Muscle of arm (tissue), 14 donors: Measurements from ENCODE around the gene FBXL14. TPM values are rescaled to one million over a fixed set of nuclear protein-coding genes. Genes with fewer than 3 reads are reported as not detected.

Source experiments
- DNase-seq: peaks from one replicate; pipeline ENCODE4 v3.0.0-alpha.2; 2013
- long read RNA-seq, 11 donors: transcript quantifications; one replicate each; lab custom pipeline, GENCODE V29; 2026
- polyA plus RNA-seq, 12 donors: library from polyadenylated mRNA; unstranded; fragments of 120-200 nt; gene quantifications; one replicate each; pipeline ENCODE4 v1.2.1, GENCODE V29; 2013; ENCODE audit not compliant: insufficient read length in 12 of 12

The FBXL14 gene, protein sequence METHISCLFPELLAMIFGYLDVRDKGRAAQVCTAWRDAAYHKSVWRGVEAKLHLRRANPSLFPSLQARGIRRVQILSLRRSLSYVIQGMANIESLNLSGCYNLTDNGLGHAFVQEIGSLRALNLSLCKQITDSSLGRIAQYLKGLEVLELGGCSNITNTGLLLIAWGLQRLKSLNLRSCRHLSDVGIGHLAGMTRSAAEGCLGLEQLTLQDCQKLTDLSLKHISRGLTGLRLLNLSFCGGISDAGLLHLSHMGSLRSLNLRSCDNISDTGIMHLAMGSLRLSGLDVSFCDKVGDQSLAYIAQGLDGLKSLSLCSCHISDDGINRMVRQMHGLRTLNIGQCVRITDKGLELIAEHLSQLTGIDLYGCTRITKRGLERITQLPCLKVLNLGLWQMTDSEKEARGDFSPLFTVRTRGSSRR
- 10 to 100 TPM in 1 of 12 donors, 1 to 10 TPM in 10, not detected in 1; 2.9 to 10.1 (median 3.8) TPM for polyA plus RNA-seq
- long read RNA-seq, donor 1: 0 reads
- long read RNA-seq, donor 2: 0 reads
- long read RNA-seq, donor 3: 0 reads
- long read RNA-seq, donor 4: 0 reads
- long read RNA-seq, donor 5: 0 reads
- long read RNA-seq, donor 6: 0 reads
- long read RNA-seq, donor 7: 0 reads
- long read RNA-seq, donor 8: 0 reads
- long read RNA-seq, donor 9: 0 reads
- long read RNA-seq, donor 10: 0 reads
- long read RNA-seq, donor 11: 0 reads

DNA sequence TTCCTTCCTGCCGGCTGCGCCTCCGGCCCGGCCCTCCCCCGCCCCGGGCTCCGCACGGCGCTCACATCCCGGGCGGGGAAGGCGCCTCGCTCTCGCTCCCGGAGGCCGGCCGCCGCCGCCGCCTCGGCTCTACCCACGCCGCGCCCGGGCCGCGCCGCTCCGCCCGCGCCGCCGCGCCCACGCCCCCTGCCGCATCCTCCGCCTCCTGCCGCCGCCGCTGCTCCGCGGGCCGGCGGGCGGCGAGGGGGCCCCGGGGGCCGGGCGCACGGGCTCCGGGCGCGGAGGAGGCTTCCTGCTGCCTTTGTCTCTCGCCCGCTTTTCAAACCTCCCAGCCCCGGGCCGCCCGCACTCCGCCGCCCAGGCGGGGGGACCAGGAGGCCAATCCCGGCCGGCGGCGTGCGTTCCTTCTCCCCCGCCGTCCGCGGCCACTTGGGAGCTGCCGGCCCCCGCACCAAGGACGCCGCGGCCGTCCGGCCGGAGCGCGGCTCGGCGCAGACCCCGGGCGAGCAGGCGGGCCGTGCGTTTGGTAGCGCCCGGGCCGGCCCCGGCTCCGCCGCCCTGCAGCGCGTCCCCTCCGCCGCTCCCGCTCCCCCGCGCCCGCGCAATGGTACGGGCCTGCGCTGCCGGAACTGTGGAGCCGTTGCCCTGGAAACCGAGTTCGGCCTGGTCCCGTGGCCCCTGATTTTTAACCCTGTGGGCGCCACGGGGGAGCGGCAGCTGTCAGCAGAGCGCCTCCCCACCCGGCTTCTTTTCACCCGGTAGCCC, at the start of gene FBXL14:
FBXL14 (minus strand) TSS at position 321 of the 765 bp plus-strand sequence. CDS start 515 bp downstream, outside the sequence.
- DNase-seq: peak; percentile 92

DNA sequence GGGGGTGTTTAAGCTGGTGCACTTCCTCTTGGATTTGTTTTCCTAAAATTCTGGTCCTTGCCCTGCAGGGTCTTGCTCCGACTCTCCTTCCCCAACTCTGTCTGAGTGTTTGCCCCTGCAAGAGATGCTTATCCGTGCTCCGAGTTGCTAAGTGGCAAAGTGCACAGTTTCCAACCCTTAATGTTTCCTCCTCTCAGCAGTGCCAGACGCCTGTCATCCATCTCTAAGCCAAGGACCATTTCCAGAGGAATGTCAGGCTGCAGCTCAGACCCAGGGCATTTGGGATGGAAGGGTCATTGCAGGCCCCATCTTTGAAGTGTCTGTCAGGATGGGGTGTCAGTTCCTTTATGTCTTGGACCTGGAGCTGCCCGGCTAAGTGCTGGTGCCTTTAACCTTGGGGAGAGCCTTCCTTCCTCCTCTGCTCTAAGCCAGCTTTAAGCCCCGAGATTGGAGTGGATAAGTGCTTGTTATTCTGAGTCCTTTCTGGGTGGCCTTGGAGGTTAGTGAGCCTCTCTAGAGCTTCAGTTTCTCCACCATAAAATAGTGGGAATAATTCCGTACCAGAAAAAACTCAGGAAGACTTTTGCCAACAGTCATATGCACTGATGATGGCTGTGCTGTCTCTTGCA, 49.6 kb upstream of the FBXL14 start:
- DNase-seq: no peak

DNA sequence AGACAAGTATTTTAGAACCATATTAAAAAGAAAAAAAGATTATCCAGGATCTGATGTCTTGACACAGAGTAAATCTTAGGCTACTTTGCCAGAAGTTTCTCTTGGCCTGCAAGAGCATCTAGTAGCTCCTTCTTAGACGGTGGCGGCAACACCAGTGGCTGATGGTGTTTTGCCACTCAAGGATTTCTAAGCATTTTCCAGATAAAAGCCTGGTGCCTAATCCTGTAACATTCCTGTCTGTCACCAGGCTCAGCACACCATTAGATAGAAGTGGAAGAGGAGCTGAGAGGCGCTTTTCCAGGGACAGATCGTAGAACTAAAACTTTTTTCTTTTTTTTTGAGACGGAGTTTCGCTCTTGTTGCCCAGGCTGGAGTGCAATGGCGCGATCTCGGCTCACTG, 48.7 kb upstream of the FBXL14 start:
- DNase-seq: no peak

DNA sequence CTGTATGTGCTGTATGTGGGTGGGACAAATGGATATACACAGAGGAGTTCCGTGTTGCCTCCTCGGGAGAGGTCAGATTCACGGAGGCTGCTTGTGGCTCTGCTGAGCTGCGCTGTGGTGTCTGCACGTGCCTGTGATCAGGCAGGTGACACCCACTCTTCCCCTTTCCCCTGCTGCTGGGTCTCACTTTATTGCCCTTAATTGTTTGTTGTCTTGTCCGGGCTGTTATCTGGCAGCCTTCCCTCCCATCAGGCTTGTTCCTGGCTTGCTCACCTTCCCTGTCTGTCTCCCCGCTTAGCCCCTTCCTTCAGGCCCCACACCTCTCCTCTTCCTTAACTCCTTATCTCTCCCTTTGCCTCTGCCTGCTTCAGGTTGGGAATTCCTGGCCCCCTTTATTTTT, 48.1 kb upstream of the FBXL14 start:
- DNase-seq: no peak

DNA sequence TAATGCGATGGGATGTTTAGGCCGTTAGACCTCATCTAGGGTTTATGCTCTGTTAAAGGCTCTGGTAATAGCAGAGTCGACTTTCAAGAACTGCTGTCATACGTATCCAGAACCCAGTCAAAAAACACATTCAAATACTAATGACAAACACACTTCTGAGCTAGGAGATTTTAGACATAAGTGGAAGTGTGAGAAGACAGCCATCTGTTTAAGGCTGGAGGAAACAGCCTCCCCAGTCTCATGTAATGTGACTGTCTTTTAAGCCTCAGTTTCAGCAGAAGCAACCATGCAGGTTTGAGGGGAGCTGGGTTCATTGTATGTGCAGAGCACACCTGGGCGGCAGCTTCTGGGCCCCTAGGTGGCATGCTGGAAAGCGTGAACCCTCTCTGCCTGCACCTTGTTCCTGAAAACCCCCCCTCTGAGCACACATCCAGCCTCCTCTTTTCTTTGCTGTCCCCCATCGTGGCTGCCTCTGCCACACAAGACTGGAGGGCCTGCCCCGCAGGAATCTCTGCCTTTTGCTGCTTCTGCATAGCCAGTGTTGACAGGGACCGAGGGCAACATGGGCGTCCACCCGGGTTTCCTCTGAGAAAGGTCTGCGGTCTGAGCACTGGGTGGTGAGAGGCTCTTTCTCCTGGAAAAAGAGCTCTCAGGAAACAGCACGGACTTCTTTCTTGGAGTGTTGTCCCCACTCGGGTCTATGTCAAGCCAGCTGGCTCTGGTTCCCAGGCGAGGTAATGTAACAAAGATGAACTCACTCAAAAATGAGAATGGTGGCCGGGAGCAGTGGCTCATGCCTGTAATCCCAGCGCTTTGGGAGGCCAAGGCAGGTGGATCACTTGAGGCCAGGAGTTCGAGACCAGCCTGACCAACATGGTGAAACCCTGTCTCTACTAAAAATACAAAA, 46.2 kb upstream of the FBXL14 start:
- DNase-seq: no peak

DNA sequence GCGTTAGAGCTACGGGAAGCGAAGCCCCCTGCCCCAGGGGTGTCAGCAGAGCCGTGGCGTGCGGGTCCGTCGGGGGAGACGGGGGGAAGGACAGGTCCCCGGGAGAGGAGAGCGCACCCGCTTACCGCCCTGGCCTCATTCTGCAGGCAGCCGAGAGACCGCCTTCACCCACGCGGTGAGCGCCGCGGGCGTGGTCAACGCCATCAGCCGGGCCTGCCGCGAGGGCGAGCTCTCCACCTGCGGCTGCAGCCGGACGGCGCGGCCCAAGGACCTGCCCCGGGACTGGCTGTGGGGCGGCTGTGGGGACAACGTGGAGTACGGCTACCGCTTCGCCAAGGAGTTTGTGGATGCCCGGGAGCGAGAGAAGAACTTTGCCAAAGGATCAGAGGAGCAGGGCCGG, 45.2 kb upstream of the FBXL14 start:
- no peak for DNase-seq

DNA sequence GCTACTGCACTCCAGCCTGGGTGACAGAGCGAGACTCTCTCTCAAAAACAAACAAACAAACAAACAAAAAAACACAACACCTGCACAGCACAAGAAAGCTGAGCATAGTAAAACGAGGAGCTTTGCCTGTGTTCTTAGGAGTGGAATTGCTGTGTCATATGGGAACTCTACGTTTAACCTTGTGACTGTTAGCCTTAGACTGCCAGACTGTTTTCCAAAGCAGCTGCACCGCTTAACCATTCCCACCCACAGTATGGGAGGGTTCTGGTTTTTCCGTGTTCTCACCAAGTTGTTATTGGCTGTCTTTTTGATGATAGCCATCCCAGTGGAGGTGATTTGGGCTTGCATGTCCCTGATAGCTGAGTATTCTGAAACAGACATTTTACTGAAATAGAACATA, 43.8 kb upstream of the FBXL14 start:
- DNase-seq: no peak

DNA sequence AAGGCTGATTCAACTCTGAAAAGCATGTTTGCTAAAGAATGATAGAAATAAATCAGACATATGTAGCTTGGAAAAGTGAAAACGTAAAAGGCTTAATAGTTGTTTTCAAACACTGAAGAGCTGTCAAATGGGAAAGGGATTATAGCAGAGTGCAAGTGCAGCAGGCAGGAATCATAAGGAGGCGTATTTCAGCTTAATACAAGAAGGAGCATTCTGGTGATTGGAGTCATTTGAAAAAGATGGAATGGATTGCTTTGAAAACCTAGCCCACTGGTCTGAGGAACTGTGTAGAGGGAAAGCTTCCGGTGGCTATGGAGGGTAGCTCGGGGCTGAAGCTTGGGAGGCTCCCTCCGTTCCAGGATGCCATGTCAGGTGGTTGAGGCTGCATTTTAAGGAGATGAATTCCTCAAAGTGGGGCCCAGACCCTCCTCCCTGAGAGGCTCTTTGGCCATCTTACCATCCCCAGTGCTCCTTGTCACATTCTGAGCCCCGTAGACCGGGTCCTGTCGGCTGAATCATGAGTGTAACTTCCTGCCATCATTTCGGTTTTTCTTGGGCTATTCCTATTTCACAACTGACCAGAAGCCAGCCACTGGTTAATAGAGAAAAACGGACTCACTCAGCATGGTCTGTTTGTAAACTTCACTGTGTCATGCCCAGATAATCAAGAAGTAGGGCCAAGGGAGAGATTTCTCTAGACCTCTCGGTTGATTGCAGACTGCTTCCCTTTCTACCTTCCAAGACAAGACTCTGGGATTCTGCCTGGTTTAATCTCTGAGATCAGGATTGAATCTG, 41.1 kb upstream of the FBXL14 start:
- no peak for DNase-seq

DNA sequence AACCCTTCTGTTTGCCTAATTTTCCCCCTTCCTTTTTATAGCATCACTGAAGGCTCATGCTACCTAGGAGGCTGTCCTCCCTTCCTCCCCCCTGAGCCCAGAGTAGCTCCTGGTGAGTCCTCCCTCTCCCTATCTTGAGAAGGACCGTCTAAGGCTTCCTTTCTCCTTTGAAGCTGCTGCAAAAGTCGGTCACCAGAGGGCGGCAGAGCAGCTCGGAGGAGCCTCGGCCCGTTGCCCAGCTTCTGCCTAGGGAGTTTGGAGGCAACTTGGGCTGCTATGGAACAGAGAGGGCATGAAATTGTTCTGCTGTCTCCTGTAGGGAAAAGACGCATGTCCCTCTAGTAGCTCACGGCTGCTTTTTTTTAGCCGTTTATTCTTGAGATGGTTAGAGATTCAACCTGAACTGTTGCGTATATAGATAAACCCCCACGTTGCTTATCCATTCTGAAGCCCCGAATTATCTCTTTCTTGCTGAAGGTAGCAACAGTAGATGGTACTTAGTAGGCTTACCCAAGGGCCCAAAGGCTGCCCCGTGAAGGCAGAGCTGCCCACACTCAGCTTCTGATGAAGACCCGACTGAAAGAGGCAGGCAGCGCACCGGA, 40.3 kb upstream of the FBXL14 start:
- peak; percentile 78 for DNase-seq

DNA sequence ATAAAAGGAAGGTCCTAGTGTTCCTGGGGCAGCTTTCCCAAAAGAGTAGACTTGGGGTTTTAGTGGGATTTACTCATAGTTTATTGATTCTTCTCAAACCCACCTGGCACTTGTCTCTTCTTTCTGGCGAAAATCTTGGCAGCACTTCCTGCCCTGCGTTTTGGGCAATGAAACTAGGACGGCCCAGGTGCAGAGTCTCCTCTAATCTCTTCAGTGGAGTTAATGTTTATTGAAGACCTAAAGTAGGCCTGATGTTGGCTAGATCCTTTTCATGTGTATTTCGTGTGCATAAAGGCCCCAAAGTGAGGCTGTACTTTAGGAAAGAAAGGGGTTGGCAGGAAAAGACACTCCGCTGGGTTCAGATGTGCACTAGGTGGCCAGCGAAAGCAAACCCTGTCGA, 39.8 kb upstream of the FBXL14 start:
- DNase-seq: no peak

DNA sequence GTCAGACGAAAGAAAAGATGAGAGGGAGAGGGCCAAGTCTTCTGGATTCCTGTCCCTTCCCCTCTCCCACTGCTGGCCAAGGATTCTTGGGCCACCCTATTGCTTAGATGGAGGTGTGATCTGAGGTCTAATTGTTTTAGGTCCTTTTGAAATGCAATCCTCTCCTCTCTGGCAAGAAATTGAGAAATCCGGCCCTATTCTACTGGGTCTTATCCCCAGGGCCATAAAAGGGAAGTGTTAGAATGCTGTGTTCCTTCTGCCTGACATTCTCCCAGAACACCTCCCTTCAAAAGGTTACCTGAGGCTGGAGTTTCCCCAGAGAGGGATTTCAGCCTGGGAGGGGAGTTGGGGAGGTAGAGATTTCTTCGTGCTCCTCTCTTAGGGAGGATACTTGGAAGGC, 39.1 kb upstream of the FBXL14 start:
- no peak for DNase-seq

DNA sequence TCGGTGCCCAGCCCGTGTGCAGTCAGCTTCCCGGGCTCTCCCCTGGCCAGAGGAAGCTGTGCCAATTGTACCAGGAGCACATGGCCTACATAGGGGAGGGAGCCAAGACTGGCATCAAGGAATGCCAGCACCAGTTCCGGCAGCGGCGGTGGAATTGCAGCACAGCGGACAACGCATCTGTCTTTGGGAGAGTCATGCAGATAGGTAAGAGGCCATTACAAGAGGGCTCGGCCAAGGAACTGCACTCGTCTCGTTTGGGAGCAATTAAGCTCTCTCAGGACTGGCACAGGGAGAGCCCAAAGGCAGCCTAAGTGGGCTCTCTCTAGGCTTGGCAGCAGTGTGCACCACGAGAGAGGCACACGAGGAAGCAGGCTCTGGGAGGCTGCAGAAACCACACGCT, 38.3 kb upstream of the FBXL14 start:
- no peak for DNase-seq

DNA sequence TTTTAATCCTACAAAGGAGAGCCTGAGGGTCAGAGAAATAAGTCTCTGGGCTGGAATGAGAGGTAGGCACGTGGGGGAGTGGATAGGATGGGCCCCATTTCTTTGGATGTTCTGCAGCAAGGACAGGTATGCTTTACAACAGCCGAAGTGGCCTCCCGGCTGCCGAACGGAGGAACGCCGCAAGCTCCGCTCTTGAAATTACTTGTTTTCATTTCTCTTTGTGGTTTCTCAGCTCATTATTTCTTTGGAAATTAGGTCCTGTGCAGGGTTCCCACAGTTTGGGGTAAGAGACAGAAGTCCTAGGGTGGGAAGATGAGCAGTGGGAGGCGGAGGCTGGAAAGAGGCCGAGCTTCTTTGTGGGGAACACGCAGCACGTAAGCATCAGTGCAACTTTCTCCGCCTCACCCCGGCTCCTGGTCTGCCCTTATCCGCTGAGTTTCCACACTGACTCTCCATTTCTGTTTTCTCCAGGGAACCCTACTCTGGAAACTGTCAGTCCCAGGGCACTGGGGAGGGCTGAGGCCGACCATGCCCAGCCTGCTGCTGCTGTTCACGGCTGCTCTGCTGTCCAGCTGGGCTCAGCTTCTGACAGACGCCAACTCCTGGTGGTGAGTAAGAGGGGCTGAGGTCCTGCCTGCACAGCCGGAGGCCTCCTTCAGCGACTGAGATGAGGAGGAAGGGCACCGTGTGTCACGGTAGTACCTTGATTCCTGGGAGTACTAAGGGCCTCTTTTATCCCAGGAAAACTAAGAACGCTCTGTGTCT, 36.6 kb upstream of the FBXL14 start:
- no peak for DNase-seq

DNA sequence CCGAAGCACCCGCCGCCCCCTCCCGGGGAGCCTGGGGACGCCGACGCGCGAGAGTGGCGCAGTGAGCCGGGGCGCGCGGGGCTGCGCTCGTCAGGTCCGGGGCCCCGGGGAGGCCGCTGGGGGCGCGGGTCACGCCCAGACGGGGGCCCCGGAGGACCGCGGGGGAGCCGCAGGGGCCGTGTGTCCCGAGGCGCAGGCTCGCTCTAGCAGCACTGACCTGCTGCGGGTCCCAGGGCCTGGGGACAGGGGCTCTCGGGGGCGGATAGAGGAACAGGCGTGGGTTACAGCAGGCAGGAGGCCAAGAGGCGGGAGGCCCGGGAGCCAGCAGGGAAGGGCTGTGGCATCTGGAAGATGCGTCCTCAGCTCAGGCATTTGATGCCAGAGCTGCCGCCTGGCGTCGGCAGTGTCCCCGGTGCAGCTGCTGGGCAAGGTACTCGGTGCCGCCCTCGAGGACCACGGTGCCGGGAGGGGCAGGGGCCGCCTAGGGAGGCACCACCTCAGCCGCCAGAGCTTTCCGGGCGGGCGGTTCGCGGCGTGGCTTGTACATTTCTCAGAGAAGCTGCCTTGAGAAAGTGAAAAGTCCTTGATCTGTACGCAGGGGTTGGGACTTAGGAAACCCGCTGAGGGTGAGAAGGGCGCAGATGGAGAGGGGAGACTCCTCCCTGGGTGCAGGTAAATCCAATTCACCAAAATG, 35.9 kb upstream of the FBXL14 start:
- DNase-seq: no peak

DNA sequence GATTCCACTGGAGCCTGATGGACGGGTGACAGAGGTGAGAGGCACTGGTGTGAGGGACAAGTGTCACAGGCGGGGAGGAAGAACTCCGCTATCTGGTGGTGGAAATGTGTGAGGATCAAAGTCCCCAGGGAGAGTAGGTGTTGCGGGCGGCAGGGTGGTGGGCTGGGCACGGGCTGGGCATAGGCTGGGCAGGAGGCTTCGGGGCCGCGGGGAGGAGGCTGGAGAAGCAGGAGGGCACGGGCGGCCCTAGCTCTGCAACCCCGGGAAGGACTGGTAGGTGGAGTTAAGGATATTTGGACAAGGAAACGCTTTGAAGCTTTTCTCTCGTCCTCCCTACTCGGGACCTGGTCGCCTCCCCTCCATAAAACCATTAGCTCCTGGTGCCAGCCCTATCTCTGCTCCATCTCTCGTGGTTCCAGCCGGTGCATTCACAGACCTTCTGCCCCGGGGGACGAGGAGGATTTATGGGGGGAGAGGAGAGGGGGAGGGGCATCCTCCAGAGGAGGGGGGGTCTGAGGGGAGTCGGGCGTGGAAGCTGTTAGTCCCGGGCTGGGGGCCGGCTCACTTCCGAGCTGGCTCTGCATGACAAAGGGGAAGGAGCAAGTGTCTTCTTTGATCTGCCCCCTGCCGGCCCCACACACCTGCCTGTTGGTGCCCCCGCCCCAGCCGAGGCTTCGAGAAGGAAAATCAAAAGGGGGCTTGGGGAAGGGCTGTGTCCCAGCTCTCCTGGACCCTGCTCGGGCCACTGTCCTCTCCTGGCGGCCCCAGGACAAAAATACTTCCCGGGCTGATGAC, 35.2 kb upstream of the FBXL14 start:
- DNase-seq: no peak

DNA sequence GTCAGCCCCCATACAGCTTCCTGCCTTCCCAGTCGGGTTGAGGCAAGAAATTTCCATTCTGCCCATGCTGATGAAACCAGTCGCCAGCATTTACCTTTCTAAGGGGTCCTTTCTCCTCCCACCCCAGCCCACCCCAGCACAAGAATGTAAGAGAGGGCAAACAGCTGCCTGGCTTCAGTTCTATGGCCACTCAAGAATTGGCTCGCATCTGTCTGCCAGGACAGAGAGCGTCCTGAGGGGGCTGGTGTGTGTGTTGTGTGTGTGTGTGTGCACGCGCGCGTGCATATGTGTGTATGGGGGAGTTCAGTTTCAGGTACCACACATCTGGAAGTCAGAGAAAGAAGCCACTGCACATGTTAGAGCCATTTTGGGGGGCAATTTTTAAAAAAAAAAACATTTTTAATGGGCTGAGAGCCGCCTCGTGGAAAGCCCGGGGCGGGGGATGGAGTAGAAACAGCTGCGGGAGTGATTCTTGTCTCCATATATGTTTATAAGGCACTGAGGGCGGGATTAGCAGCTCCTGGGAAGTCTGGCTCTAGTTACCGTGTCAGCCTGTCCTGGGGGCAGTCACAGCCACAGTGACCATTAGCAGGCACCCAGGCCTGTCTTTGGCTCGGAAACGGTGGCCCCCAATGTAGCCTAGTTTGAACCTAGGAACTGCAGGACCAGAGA, 34.4 kb upstream of the FBXL14 start, which contains the start of gene WNT5B:
WNT5B (plus strand) TSS at position 566 of the 672 bp plus-strand sequence. CDS start 2,124 bp downstream, outside the sequence.
- DNase-seq: no peak

DNA sequence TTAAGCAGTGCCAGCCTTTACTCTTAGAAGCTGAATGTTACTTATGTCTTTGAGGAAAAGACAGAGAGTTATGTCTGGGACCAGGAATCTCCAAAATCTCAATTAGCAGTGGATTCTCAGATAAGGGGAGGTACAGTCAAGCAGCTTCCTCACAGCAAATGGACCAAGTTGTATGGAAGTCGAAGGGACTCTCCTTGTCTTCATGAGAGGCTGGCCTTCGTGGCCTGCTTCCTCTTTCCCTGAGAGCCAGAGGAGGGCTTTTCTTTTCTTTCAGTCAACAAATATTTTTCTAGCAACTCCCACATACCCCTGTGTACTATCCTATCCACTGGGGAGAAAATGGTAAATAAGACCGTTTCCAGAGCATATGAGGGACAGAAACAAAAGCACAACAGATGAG, 28.0 kb upstream of the FBXL14 start:
- DNase-seq: no peak
